Activated CD8-positive, alpha-beta memory T cell treated with anti-CD3 and anti-CD28 coated beads for 1 hour (primary cell): ENCODE data around the gene BEST1.

Source experiments
- DNase-seq, 2 donors: peaks; one replicate each; pipeline ENCODE4 v3.0.0-alpha.2; 2020; ENCODE audit warnings: low read depth in 1 of 2; ENCODE audit errors: extremely low read depth in 1 of 2

BEST1 gene

DNA sequence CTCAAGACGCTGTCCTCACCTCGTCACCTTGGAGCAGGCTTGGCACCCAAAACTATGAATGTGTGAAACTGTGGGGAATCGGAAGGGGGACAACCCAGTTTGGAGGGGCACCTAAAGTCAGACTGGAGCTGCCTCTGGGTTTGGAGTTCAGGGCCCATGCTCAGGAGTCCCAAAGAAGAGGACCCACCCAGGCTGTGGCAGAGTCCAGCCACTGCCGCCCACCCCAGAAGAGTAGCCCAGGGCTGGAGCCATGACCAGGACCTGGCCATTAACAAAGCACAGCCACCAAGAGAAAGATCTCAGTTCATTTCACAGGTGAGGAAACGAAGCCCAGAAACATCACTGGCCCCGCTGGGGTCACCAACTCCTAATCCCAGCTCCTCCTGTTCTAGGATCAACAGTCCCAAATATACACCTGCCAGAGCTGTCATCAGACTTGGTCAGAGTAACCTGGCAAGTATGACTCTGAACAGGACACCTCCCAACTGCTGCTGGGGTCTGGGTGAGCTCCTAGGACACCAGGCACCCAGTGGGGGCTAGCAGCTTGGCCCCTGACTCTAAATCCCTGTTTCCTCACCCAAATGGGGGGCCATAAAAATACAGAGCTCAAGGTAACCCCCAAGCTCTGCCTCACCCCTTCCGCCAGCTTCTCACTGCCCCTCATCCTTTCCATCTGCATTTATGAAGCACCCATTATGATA, 35.5 kb upstream of the BEST1 start:
- DNase-seq: no peak

DNA sequence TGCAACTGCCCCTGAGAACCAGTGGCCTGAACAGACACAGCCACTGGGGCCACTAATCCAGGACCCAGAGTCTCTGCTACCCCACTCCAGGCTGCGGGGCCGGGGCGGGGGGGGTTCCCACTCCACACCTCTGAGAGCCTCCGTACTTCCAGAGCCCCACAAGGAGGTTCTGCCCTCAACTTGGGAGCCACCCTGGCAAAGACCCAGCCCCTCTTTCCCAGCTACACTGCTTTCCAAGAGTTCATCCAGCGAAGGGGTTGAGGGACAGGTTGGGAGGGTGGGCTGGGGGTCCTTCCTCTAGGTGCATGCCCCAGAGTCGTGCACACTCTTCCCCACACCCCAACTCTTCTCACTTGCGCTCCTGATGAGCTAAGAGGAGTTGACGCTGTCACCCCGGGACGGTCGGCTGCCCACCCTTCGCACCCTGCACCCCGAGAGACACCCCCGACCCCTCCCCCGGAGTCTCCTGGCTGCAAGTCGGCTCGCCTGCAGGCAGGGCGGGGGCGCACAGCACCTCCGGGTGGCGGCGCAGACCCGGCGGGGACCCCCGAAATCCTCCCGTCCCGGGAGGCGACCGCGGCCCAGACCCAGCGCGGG, 33.3 kb upstream of the BEST1 start:
- DNase-seq: no peak

DNA sequence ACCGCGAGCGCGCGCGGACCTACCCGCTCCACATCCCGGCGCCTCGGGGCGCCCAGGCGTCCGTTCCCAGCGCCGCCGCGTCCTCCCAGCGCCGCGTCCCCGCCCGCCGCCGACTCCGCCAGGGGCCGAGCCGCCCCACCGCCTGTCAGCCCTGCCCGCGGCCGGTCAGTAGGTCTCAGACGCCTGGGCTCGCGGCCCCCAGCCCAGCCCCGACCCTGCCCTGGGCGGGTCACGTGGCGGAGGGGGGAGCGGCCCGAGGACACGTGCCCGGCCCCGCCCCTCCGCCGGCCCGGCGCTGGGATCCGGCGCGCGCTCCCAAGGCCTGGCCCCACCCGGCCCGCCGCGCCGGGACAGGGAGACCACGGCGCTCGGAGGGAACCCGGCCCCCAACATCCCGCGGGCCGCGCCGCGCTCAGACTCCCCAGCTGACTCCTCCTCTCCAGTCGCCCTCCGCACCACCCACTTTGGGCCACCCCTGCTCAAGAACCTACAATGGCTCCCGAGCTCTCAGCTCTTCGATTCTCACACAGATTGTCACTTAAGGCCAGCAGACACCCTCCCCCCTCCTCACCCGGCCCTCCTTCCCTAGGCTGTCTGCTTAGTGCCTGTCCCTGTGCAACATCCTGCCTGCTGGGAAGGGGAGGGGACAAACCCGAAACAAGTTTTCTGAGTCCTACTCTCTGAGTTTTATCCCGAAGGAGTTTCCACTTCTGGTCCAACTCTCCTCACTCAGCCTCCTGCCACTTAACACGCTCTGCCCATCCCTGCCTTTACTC, 32.6 kb upstream of the BEST1 start, which contains the start of gene RAB3IL1:
TSS of gene RAB3IL1 (minus strand) at position 233 of the 776 bp plus-strand sequence. CDS start at position 34, 199 bp downstream.
- no peak for DNase-seq

DNA sequence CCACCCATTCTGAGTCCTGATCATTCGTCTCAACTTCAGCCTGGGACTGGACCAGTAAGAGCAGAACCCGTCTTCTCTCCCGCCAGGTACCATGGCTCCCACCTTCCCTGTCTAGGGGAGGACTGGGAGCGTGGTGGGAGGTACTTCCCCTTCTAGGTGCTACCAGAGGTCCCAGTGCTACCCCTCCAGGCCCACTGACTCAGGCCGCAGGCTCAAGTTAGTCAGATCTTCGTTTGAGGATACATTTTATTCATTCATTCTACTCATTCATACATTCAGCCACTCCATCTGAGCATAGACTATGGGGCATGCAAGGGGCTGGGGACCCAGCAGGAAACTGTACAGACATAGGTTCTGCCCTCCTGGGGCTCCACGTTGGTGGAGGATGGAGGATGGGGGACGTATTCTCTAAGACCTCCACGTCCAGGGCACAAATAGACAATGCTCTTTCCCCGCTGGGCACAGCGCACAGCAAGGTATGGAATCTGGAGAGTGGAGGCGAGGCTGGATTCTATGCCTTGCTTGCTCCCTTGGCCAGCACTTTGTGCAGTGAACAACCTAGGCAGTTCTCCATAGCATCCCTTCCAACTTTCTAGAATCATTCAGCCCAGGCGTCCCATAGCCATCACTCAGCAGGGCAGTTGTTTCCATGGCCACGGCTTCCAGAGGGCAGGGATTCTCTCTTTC, 31.8 kb upstream of the BEST1 start:
- no peak for DNase-seq

DNA sequence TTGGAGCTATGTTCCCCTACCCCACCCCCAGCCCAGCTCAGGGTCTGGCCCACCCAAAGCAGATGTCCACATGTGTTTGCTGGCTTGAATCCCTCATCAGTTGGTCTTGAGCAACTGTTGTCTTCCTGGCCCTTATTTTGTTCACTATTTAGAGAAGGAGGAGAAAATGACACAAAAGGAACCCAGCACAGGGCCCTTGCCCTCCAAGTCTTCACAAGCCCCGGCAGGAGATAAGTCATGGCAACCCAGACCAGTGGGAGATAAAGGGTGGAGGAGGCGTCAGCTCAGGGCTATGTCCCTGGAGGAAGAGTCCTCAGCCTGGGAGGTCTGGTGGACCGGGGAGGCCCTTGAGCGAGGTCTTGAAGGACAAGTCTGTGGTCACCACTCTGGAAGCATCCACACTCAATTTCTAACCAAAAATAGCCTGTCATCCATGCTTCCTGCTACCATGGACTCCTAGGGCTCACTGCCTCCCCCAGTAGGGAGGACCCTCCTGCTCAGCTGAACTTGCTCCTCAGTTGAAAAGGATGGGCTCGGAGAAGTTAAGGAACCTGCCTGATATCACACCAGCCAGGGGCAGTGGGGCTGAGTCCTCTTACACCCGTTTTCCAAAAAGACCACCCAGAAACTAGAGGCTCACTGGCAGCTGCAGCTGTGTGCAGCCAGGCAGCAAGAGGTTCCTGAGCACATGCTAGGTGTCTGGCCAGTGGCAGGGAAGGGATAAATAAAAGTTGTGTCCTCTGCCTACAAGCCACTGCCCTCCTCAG, 31.0 kb upstream of the BEST1 start:
- no peak for DNase-seq

DNA sequence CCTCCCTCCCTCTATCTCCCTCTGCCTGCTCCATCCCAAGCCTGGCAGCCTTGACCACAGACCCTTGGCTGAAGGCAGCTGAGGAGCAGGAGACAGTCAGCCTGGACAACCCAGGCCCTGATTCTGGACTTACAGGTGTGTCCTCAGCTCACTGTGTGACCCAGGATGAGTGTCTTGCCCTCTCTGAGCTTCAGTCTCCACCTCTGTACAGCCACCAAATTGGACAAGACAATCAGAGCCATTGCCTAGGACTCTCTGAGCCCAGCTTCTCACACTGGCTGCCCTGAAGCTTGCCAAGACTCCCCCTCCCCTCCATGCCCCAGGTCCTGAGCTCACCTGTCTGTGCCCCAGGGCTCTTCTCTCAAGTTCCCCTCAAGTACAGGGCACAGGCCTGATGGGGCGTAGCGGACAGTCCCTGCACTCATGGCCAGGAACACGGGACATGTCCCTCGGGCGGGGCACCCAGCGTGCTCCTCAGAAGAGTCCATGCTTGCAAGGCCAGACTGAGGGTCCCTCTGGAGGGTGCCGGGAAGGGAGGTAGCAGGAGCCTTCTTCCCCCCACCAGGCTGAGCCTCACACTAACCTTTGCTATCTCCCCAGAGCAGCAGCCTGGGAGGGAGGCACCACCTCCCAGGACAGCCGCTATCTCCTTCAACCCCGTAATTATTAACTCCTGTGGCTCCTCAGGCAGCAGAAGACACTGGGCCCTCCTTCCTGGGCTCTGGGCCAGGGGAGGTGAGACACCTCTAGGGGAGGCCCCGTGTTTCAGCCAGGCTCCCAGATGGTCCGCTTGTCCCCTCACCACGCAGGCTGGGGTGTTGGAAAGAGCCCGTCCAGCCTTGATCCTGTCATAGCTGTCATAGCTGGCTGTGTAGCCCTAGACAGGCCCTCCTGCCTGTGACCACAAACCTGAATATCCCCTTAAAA, 30.2 kb upstream of the BEST1 start:
- DNase-seq: no peak

DNA sequence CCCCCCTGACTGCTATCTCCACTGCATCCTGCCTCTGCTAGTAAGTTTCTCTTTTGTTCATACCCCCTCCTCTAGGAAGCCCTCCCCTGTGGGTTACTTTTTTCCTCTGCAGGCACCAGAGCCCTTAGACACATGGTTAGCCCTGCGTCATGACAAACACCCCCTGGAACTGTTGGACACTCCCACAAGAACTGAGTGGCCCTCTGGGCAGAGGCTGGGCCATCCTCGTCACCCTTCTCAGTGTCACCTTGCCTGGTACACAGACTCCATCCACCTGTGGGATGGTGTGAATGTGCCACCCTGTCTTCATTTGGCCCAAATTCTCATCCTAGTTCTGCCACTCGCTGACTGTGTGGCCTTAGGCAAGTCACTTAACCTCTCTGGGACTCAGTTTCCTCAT, 28.7 kb upstream of the BEST1 start:
- DNase-seq: no peak

DNA sequence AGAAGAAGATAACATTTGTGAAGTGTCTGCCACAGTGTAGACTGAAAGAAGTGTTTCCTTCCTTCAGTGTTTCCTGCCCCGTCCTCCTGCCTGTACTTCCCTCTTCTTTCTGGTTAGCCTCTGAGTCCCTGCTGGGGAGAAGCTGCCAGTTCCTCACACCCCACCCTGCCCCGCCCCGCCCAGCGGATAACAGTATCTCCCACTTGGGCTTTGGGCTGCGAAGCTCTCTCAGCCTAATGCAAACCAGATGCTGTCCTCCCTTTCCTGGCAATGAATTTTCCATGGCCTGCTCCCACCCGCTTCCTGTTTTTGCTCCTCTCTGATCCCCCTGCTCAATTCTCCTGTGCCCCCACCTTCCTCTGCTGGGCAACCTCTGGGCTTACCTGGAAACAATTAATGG, 27.6 kb upstream of the BEST1 start:
- DNase-seq: no peak

DNA sequence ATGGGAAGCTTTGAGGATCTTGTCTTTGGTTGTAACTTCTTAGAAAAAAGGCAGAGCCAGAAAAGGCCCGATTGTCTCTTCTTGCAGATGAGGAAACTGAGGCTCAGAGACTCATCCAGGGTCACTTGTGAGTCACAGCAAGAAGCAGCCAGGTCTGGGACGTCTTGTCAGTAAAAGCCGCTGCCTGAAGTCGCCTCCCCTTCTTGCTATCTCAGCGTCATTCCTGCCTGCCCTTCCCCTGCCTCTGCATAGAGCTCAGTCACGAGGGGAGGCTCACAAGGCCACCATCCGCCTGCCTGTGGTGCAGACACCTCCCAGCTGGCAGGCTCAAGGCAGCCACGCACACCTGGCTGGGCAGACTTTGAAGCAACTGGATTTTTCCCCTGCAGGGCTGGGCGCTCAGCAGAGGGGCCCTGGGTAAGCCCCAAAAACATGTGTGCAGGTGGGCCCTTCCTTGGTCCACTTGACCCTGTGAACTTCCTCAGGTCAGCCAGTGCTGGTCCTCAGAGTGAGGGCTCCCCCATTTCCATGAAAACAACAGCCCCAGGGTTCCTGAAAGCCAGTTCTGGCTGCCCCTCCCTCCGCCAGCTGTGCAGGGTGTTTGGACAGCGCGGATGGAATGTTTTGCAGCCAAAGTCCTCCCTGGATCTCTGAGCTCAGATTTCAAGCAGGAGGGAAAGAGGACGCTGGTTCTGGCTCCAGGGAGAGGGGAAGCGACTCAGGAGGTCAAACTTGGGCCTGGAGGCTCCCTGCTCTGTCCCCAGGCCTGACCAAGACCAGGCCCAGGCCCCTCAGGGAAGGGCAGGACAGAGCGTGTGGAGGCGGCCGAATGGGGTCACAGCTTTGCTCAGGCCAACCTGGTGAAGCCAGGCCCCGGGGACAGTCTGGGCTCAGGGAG, 26.7 kb upstream of the BEST1 start:
- no peak for DNase-seq

DNA sequence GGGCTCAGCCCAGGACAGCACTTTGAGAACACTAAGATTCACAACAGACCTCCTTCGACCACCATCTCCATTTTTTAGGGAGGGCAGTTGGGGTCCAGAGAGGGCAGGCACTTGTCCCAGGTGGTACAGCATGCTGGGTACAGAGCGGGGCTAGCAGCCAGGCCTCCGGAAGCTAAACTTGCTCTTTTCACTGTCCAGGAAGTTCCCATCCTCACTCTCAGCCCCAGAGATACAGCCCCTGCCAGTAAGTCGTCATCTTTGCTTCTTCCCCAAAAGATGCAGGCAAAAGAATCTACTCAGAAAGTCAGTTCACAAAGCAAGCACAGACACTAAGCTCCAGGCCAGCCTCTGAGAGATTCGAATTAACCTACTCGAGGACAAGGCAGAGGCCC, 26.1 kb upstream of the BEST1 start:
- DNase-seq: no peak

DNA sequence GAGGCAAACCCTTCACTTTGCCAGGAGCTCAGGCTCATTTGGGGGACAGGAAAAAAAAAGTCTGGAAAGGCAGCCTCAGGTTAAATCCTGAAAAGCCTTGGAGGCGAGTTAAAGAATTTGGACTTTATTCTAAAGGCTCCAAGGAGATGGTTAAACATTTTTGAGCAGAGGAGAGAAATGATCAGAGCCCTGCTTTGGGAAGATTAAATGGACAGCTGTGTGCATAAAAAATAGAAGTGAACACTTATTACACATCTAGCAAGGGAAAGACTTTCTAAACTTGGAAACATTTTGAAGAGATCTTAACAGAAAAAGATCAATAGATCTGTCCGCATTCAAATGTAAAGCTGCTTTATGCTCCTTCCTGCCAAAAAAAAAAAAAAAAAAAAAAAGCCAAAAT, 24.4 kb upstream of the BEST1 start:
- no peak for DNase-seq

DNA sequence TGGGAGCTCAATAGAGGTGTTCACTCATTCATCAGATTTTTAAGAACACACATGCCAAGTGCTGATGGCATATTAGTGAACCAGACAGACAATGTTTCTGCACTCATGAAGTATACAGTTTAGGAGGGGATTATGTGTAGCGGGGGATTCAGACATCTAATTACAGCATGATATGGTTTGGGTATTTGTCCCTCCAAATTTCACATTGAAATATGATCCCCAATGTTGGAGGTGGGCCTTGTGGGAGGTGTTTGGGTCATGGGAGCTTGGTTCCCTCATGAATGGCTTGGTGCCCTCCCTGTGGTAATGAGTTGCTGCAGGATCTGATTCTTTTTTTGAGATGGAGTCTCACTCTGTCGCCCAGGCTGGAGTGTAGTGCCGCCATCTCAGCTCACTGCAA, 23.9 kb upstream of the BEST1 start:
- DNase-seq: no peak

DNA sequence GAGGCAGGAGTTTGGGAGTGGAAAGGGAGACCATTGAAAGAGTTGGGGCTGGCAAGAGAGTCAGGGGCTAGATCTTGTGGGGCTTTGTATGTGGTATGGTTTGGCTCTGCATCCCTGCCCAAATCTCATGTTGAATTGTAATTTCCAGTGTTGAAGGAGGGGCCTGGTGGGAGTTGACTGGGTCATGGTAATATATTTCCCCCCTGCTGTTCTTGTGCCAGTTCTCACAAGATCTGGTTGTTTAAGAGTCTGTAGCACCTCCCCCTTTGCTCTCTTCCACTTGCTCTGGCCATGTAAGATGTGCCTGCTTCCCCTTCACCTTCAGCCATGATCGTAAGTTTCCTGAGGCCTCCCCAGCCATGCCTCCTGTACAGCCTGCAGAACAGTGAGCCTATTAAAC, 22.6 kb upstream of the BEST1 start:
- no peak for DNase-seq

DNA sequence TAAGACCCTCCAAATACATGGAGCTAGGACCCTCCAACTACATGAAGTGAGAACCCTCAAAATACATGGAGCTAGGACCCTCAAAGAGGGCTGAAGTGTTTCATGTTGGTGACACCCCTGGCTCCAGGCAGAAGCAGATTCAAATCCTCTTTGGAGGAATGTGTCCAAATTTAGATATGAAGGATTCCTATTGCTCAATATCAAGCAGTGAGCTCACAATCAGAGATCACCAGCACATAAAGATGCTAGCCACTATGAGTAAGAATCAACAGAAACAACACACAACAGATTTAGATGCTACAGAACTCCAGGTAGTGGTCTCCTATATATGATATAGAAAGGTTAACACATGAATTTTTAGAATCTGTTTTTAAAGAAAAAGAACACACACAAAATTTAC, 21.5 kb upstream of the BEST1 start:
- no peak for DNase-seq

DNA sequence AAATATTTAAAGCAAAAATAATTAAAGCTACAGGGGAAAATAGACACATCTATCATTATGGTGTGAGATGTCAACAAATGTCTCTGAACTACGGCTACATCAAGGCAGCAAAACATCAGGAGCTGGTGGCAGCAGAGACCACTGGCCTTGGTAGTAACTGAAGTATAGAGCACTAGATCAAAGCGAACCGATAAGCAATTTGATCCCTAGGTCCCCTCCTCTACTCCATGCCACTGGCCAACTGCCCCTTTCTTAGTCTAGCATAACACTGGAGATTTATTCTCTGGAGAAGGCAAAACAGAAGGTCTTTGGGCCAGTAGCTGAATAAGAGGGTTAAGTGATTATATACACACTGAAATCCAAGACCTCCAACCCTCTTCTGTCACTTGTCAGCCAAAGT, 19.2 kb upstream of the BEST1 start:
- no peak for DNase-seq

DNA sequence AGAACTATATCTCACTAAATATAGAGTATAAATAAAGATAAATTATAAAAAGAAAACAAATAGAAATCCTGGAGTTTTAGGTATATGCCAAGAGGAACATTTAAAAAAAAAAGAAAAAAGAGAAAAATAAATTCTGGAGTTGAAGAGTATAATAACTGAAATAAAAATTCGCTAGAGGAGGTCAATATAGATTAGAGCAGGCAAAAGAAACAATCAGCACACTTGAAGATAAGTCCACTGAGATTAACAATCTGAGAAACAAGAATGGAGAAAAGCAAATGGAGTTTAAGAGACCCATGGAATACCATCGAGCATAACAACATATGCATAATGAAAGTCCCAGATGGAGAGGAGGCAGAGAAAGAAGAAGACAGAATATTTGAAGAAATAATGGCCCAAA, 14.3 kb upstream of the BEST1 start:
- no peak for DNase-seq

DNA sequence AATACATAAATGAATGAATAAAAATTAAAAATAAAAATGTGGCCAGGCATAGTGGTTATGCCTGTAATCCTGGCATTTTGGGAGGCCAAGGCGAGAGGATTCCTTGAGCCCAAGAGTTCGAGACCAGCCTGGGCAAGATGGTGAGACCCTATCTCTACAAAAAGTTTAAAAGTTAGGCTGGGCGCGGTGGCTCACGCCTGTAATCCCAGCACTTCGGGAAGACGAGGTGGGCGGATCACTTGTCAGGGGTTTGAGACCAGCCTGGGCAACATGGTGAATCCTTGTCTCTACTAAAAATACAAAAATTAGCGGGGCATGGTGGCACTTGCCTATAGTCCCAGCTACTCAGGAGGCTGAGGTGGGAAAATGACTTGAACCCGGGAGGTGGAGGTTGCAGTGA, 9.7 kb upstream of the BEST1 start:
- no peak for DNase-seq

DNA sequence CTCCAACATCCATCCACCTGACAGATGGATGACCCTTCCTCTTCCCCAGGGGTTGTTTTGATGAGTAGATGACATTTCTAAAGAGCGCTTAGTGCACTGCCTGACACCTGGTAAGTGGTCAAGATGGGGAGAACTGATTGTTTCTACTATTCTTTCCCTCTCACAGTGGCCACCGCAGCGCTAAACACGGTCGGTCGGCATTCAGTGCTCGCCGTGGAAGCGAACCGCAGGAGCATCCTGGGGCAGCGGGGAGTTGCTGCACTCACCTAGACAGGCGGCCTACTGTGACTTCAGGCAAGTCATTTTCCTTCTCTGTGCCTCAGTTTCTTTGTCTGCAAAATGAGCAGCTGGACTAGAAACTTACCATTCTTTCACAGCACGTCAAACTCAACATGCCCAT, 5.0 kb upstream of the BEST1 start:
- no peak for DNase-seq

DNA sequence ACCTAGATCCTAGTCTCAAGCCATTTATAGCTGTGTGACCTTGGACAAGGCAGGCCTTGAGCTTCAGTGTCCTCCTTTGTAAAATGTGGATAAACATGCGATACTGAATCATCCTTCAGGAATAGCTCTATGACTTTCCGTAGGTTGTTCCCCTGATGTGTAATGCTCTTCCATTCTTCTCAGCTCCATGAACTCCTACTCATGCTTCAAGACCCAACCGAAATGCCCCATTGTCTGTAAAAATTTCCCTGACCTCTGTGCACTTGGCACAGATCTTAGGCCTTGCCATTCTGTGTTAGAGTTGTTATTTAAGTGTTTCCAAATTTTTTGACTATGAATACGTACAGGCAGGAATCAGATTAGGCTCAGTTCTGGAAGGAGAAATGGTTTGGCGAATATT, 3.3 kb upstream of the BEST1 start:
- no peak for DNase-seq
